Gastroesophageal sphincter (tissue), 4 donors: ENCODE measurements around the gene LUC7L. TPM values are rescaled to one million over a fixed set of nuclear protein-coding genes. Genes with fewer than 3 reads are reported as not detected.

Experiments used
- ATAC-seq: fragments of 150-250 bp; one replicate; pipeline ENCODE4 v1.9.1; 2016; ENCODE audit warnings: mild to moderate bottlenecking, moderate library complexity
- H3K27ac ChIP-seq, 4 donors: fragments of 200-600 bp; sonication (generic) in 3 of 4; 1 replicate in 3 of 4; 2 replicates in 1 of 4; pipeline ENCODE4 v1.5.1; 2016 to 2019
- H3K27me3 ChIP-seq: fragments of 200-600 bp; sonication (generic); one replicate; pipeline ENCODE4 v1.5.1; 2019
- H3K36me3 ChIP-seq, 2 donors: fragments of 200-600 bp; sonication (generic); one replicate each; pipeline ENCODE4 v1.5.1; 2019; ENCODE audit warnings: control low read depth in 1 of 2
- H3K4me1 ChIP-seq, 3 donors: fragments of 200-600 bp; sonication (generic); 1 replicate in 2 of 3; 2 replicates in 1 of 3; pipeline ENCODE4 v1.5.1; 2016 to 2019; ENCODE audit warnings: control low read depth in 2 of 3
- H3K4me3 ChIP-seq, 2 donors: fragments of 200-600 bp; sonication (generic); one replicate each; pipeline ENCODE4 v1.5.1; 2019; ENCODE audit warnings: mild to moderate bottlenecking in 1 of 2, moderate library complexity in 1 of 2
- H3K9me3 ChIP-seq, 3 donors: fragments of 200-600 bp; sonication (generic); one replicate each; pipeline ENCODE4 v1.5.1; 2017 to 2019; ENCODE audit warnings: control low read depth in 2 of 3
- EP300 ChIP-seq: sonication (generic); formaldehyde crosslinking; IDR thresholded peaks from one replicate; pipeline ENCODE4 v1.6.1; 2017; ENCODE audit warnings: antibody characterized with exemption, mild to moderate bottlenecking
- POLR2A ChIP-seq, 2 donors: fragments of 450-650 bp; IDR thresholded peaks; one replicate each; pipeline ENCODE4 v1.6.1; 2017; ENCODE audit warnings: antibody characterized with exemption in 2 of 2, mild to moderate bottlenecking in 2 of 2, moderate library complexity in 1 of 2
- POLR2AphosphoS5 ChIP-seq: sonication (generic); formaldehyde crosslinking; IDR thresholded peaks from one replicate; pipeline ENCODE4 v1.6.1; 2017; ENCODE audit warnings: antibody characterized with exemption
- WGBS, 2 donors: methylation state at CpG; one replicate each; pipeline ENCODE4 v1.1.5; 2018; ENCODE audit warnings: low coverage in 1 of 2; 5-methylcytosine and 5-hydroxymethylcytosine counted together
- total RNA-seq, 4 donors: library from RNA; depleted of rRNA; stranded (reverse); fragments of >200 nt; gene quantifications; one replicate each; pipeline ENCODE4 v1.1.0, GENCODE V29; 2016
- TF ChIP-seq, protein P1 (sequence below), 4 experiments: fragments of 200-600 bp in 2 of 4; fragments of 450-650 bp in 2 of 4; sonication (generic) in 1 of 4; IDR thresholded peaks; one replicate each; pipeline ENCODE4 v1.5.1; 2017 to 2019; ENCODE audit warnings: antibody characterized with exemption in 4 of 4, mild to moderate bottlenecking in 2 of 4, moderate library complexity in 2 of 4

The LUC7L gene
- total RNA-seq, 4 donors from 2014 or later: 34.7 to 112 (median 59.6) TPM

GRCh38 chr16:275041-275641 lies 45.9 kb upstream of the LUC7L start:
- ATAC-seq: peak; percentile 19
- Histone ChIP-seq H3K27ac (peak overlapping the region in 3 of 4 donors; percentile 45 to 66 (median 47)), H3K4me1 (peaks cover 0 to 26% (median 6%) of the 10 kb centered on the region in 3 donors), H3K27me3 (peaks cover 20% of the 10 kb centered on the region), H3K4me3 (peak overlapping the region; percentile 34 to 67), H3K9me3 (no peaks in the 10 kb centered on the region), H3K36me3 (no peaks in the 10 kb centered on the region)
- no peak for TF ChIP-seq POLR2AphosphoS5
- TF ChIP-seq EP300: no peak
- TF ChIP-seq, protein P1, sequence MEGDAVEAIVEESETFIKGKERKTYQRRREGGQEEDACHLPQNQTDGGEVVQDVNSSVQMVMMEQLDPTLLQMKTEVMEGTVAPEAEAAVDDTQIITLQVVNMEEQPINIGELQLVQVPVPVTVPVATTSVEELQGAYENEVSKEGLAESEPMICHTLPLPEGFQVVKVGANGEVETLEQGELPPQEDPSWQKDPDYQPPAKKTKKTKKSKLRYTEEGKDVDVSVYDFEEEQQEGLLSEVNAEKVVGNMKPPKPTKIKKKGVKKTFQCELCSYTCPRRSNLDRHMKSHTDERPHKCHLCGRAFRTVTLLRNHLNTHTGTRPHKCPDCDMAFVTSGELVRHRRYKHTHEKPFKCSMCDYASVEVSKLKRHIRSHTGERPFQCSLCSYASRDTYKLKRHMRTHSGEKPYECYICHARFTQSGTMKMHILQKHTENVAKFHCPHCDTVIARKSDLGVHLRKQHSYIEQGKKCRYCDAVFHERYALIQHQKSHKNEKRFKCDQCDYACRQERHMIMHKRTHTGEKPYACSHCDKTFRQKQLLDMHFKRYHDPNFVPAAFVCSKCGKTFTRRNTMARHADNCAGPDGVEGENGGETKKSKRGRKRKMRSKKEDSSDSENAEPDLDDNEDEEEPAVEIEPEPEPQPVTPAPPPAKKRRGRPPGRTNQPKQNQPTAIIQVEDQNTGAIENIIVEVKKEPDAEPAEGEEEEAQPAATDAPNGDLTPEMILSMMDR (IDR thresholded peaks at IDR 0.05): no peak
- no peak for TF ChIP-seq POLR2A (IDR thresholded peaks at IDR 0.05)
- no CpG with 5 or more reads among the region's 58 CpGs for WGBS, 2 donors

DNA sequence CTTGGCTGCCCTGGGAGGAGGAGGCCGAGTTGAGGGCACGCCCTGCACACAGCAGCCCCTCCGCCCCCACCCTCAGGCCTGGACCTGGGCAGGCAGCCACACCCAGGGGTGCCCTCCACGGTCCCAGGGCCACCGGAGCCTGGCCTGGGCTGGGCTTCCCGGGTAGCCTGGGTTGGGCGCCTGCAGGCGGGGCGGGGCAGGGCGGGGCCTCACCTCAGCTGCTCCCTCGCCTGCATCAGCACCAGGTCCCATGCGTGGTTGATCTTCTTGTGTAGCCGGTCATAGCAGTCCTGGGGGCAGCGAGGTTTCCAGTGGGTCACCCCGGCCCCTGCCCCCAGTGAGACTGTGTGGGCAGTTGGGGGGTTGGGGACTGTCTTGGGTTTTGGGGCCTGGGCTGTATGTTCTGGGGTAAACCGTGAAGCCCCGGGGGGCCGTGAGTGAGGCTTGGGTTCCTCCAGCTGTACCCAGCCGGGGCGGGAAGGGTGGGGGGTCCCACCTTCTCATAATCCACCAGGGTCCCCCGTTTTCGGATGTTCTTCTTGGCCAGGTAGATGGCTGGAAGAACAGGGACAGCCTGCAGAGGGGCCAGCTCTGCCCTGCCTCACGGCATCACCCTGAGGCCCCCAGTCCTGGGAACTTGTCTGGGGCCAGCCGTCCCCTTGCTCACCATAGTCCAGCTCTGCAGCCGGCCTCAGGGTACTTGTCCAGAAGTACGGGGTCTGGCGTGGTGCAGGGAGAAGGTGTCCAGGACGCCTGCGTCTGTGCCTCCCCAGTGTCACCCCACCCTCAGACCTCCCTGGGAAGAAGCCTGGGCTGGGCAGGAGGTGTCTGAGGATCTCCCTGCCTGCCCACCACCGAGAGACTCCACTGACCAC lies 44.5 kb upstream of the LUC7L start:
- Histone ChIP-seq H3K27me3 (peaks cover 11% of the 10 kb centered on the region), H3K4me1 (peaks cover 0 to 21% (median 6%) of the 10 kb centered on the region in 3 donors), H3K27ac (no peak overlapping the region), H3K4me3 (no peak overlapping the region), H3K36me3 (no peaks in the 10 kb centered on the region), H3K9me3 (no peaks in the 10 kb centered on the region)
- WGBS, 2 donors: no CpG with 5 or more reads among the region's 30 CpGs
- ATAC-seq: no peak
- TF ChIP-seq POLR2AphosphoS5 (no peak), EP300 (no peak), POLR2A (IDR thresholded peaks at IDR 0.05) (no peak)

- no peaks in the 10 kb centered on the region for H3K9me3 ChIP-seq
- no peak for ATAC-seq
Measured at GRCh38 chr16:272633-273546, 43.6 kb upstream of the LUC7L start.

DNA sequence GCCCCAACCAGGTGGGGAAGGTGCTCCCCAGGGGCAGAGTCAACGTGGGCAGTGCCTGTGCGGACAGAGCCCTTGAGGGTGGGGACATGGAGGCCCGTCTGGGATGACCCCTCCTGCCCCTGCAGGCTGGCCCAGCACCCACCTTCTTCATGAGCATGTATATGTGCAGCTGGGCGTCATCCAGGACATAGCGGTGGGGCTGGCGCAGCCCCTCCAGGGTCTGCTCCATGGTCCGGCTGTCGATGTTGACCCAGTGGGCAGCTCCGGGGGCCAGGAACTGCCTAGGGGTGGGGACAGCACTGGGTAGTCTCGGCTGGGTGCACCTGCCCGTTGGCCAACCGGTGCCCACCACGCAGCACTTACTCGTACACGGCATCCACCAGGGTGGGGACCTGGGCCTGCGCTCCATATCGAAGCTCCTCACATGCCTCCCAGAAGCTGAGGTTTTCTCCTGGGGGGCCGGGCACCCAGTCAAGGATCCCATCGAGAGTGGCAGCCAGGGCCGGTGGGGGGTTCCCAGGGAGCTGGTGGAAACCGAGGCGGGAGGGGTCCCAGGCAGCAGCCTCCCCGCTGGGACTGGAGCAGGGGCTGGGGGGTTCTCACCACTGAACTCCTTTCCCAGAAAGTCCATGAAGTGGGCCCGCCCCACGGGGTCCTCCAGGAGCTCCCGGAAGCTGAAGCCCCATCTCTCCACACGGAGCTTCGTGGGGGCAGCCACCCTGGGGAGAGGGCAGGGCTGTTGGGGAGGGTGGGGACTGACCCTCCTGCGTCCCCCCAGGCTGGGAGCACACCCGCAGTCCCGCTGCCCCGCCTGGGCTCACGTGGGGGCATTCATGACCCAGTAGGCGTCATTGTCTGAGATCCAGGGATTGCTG lies 41.4 kb upstream of the LUC7L start:
- peaks cover 0 to 12% (median 6%) of the 10 kb centered on the region in 3 donors for H3K4me1 ChIP-seq
- peaks cover 0 to 3% of the 10 kb centered on the region in 2 donors for H3K36me3 ChIP-seq
- ATAC-seq: no peak
- no peak overlapping the region for H3K27ac ChIP-seq
- no peak for TF ChIP-seq POLR2AphosphoS5
- TF ChIP-seq, protein P1 (IDR thresholded peaks at IDR 0.05): no peak
- TF ChIP-seq EP300: no peak
- no peak for TF ChIP-seq POLR2A (IDR thresholded peaks at IDR 0.05)
- no peak overlapping the region for H3K4me3 ChIP-seq
- H3K27me3 ChIP-seq: peaks cover 11% of the 10 kb centered on the region
- no peaks in the 10 kb centered on the region for H3K9me3 ChIP-seq
- WGBS, 2 donors: 80% methylated on average over 1 of the region's 34 CpGs; no CpG with 5 or more reads in 1 of the 2 donors

More at GRCh38 chr16:272633-273546, 43.6 kb upstream of the LUC7L start:
- no peak overlapping the region for H3K27ac ChIP-seq
- no peaks in the 10 kb centered on the region for H3K36me3 ChIP-seq
- 20 to 76% methylated on average over 2 to 13 of the region's 36 CpGs for WGBS, 2 donors
- TF ChIP-seq POLR2AphosphoS5 (no peak), EP300 (no peak), POLR2A (IDR thresholded peaks at IDR 0.05) (no peak)
- TF ChIP-seq, protein P1 (IDR thresholded peaks at IDR 0.05): no peak
- H3K4me1 ChIP-seq: peaks cover 0 to 21% (median 6%) of the 10 kb centered on the region in 3 donors
- no peak overlapping the region for H3K4me3 ChIP-seq
- peaks cover 11% of the 10 kb centered on the region for H3K27me3 ChIP-seq
